Measurements from ENCODE around the gene HOXB7.
A peak's percentile ranks its signal among the peaks of the same experiment; 100 is the strongest.

The HOXB7 gene

DNA sequence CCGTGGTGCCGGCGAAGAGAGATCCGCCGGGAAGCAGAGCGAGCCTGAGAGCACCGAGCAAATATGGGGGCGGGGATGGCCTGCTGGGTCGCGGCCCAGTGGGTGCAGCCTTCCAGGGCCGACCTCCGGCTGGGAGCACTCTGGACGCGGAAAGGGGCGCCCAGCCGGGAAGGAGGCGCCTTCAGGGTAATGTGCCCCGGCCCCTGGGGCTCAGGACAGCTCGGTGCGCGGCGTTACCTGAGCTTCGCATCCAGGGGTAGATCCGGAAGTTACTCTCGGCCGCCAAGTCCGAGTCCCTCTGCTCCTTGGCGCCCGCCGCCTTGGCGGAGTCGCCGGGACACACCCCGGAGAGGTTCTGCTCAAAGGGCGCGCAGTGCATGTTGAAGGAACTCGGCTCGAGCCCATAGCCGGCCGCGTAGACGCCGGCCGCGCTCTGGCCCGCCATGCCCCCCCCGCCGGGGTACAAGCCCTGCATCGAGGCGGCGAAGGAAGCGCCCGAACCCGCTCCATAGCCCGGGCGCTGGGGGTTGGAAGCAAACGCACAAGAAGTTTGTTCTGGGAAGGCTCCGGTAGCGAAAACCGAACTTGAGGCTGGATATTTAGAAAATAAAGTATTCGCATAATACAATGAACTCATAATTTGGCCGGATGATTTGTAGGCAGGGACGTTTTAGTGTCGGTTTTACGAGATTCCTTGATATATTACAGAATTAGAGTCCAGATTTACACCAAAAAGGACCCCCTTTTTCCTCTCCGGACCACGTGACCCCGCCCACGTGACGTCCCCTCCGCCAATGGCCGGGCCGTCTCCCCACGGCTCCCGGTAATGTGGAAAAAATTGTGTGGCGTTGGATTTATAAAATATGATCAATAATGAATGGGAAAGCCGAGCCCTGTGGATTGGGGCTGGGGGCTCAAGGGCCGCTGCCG, at the start of gene HOXB7:
Gene HOXB7 (minus strand): TSS at position 736 of the 930 bp plus-strand sequence. CDS start 99 bp downstream, at position 637.
- H3K27ac ChIP-seq, result peak within 1 kb of the TSS; percentile 59

DNA sequence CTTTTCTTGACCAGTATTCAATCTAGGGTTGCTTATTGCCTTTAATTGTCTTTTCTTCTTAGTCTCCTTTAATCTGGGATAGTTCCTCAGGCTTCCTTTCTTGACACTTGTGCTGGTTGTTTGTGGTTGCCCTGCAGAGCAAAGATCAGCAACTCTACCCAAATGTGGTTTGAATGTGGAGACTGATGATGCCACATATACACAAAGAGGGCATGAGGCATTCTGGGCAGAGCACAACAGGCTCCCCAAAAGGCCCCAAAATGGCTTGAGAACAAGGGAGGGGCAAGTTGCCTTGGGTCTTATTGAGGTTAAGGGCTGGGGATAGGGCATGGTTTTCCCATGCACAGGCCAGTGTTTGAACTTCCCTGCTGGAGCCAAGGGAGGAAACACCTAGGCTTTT, 45.1 kb upstream of the HOXB7 start:
- Histone ChIP-seq H3K4me3 (ENCODE audit: low read depth, low read length) (no peak overlapping the region), H3K27me3 (ENCODE audit: insufficient read depth, low read depth, severe bottlenecking) (peaks cover 93% of the 10 kb centered on the region), H3K9me3 (ENCODE audit: severe bottlenecking) (peaks cover 7% of the 10 kb centered on the region), H3K27ac (no peak overlapping the region), H3K36me3 (no peaks in the 10 kb centered on the region)
- DNase-seq, result no peak
- TF ChIP-seq, protein P1, sequence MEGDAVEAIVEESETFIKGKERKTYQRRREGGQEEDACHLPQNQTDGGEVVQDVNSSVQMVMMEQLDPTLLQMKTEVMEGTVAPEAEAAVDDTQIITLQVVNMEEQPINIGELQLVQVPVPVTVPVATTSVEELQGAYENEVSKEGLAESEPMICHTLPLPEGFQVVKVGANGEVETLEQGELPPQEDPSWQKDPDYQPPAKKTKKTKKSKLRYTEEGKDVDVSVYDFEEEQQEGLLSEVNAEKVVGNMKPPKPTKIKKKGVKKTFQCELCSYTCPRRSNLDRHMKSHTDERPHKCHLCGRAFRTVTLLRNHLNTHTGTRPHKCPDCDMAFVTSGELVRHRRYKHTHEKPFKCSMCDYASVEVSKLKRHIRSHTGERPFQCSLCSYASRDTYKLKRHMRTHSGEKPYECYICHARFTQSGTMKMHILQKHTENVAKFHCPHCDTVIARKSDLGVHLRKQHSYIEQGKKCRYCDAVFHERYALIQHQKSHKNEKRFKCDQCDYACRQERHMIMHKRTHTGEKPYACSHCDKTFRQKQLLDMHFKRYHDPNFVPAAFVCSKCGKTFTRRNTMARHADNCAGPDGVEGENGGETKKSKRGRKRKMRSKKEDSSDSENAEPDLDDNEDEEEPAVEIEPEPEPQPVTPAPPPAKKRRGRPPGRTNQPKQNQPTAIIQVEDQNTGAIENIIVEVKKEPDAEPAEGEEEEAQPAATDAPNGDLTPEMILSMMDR (IDR thresholded peaks at IDR 0.05; ENCODE audit: low read depth, low read length), result no peak

More for the DNA sequence above, at the start of gene HOXB7:
- H3K9me3 ChIP-seq (ENCODE audit: severe bottlenecking), result no peaks in the 10 kb centered on the region
- peak within 1 kb of the TSS; percentile 91 for H3K4me3 ChIP-seq (ENCODE audit: low read depth, low read length)
- TF ChIP-seq, protein P1 (IDR thresholded peaks at IDR 0.05; ENCODE audit: low read depth, low read length), result no peak
- H3K36me3 ChIP-seq, result no peaks in the 10 kb centered on the region
- H3K27me3 ChIP-seq (ENCODE audit: insufficient read depth, low read depth, severe bottlenecking), result peaks cover 72% of the 10 kb centered on the region
- peak; percentile 78 for DNase-seq

DNA sequence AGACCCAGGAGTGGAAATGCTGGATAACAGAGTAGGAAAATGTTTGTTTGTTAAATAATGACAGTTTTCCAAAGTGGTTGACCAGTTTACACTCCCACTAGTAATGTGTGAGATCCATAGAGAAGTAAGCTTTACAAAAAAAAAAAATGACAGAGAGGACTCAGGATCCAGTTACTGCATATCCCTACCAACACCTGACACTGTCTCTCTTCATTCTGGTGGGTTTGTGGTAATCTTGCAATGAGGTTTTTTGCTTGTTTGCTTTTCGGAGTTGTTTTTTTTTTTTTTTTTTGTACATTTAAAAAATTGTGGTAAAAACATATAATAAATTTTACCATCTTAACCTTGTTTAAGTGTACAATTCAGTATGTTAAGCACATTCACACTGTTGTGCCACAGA, 38.9 kb upstream of the HOXB7 start:
- H3K27ac ChIP-seq, result no peak overlapping the region
- no peaks in the 10 kb centered on the region for H3K36me3 ChIP-seq
- H3K9me3 ChIP-seq (ENCODE audit: severe bottlenecking), result peaks cover 3% of the 10 kb centered on the region
- H3K4me3 ChIP-seq (ENCODE audit: low read depth, low read length), result no peak overlapping the region
- TF ChIP-seq, protein P1 (IDR thresholded peaks at IDR 0.05; ENCODE audit: low read depth, low read length), result no peak
- DNase-seq, result no peak
- H3K27me3 ChIP-seq (ENCODE audit: insufficient read depth, low read depth, severe bottlenecking), result peaks cover 94% of the 10 kb centered on the region

DNA sequence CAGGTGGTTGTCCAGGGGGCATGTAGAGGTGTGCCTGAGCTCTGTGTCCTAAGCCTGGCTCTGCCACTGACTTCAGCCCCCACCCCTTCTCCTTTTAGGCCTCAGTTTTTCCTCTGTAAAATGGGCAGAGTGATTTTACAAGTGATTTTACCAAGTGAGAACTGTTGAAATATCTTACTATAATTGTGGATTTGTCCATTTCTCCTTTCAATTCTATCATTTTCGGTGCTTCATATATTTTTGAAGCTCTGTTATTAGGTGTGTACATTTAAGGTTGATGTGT, 37.1 kb upstream of the HOXB7 start:
- peaks cover 97% of the 10 kb centered on the region for H3K27me3 ChIP-seq (ENCODE audit: insufficient read depth, low read depth, severe bottlenecking)
- peaks cover 3% of the 10 kb centered on the region for H3K9me3 ChIP-seq (ENCODE audit: severe bottlenecking)
- no peak for DNase-seq
- H3K4me3 ChIP-seq (ENCODE audit: low read depth, low read length), result no peak overlapping the region
- TF ChIP-seq, protein P1 (IDR thresholded peaks at IDR 0.05; ENCODE audit: low read depth, low read length), result no peak
- H3K27ac ChIP-seq, result no peak overlapping the region
- H3K36me3 ChIP-seq, result no peaks in the 10 kb centered on the region

DNA sequence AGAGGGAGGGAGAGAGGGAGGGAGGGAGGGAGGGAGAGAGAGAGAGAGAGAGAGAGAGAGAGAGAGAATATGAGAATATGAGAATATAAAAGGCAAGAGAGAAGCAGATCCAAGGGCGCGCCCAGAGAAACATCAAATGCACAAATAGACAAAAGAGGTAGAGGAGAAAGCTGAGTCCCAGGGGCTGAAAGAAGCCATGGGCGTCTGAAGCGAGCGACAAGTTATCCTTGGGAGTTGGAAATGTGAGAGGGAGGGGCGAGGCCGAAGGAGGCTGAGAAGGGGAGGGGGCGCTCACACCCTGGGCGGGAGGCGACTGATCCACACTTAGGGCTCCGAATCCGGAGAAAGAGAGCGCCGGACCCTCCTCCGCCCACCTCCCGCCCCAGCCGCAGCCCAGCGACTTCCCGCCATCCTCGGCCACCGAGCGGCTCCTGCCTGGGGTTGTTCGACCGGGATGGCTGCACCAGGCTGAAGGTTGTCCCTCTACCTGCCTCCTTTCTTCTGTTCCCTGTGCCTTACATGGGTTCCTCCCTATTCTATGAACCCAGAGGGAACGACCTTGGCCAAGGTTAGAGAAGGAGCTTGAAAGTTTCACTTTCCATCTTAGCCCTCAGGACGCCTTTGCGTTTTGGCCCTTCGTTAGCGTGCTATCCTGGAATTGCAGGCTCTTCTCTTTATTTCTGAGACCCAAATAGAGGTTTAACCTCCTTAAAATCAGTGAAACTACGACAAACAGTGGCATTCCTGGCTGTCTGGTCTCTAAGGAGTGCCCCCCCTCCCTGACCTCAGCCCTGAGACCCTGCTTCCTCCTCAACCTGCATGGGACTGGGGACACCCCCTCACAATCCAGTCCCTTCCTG, 36.5 kb upstream of the HOXB7 start:
- Histone ChIP-seq H3K4me3 (ENCODE audit: low read depth, low read length) (no peak overlapping the region), H3K27me3 (ENCODE audit: insufficient read depth, low read depth, severe bottlenecking) (peaks cover 98% of the 10 kb centered on the region), H3K27ac (no peak overlapping the region), H3K9me3 (ENCODE audit: severe bottlenecking) (peaks cover 3% of the 10 kb centered on the region), H3K36me3 (no peaks in the 10 kb centered on the region)
- DNase-seq, result no peak
- TF ChIP-seq, protein P1 (IDR thresholded peaks at IDR 0.05; ENCODE audit: low read depth, low read length), result no peak
